Activated T-cell treated with anti-CD3 and anti-CD28 coated beads for 24 hours (primary cell): Measurements from ENCODE around the gene PRCP.

ENCODE experiments used
- DNase-seq: peaks from one replicate; pipeline ENCODE4 v3.0.0-alpha.2; 2020; ENCODE audit warnings: low read depth

PRCP gene

GRCh38 chr11:82829101-82829500, 71.1 kb downstream of the PRCP start:
- DNase-seq: no peak

- no peak for DNase-seq
These were observed 71.8 kb downstream of the PRCP start for GRCh38 chr11:82828472-82828871.

- no peak for DNase-seq
These were observed 73.7 kb downstream of the PRCP start for GRCh38 chr11:82826526-82826925.

DNA sequence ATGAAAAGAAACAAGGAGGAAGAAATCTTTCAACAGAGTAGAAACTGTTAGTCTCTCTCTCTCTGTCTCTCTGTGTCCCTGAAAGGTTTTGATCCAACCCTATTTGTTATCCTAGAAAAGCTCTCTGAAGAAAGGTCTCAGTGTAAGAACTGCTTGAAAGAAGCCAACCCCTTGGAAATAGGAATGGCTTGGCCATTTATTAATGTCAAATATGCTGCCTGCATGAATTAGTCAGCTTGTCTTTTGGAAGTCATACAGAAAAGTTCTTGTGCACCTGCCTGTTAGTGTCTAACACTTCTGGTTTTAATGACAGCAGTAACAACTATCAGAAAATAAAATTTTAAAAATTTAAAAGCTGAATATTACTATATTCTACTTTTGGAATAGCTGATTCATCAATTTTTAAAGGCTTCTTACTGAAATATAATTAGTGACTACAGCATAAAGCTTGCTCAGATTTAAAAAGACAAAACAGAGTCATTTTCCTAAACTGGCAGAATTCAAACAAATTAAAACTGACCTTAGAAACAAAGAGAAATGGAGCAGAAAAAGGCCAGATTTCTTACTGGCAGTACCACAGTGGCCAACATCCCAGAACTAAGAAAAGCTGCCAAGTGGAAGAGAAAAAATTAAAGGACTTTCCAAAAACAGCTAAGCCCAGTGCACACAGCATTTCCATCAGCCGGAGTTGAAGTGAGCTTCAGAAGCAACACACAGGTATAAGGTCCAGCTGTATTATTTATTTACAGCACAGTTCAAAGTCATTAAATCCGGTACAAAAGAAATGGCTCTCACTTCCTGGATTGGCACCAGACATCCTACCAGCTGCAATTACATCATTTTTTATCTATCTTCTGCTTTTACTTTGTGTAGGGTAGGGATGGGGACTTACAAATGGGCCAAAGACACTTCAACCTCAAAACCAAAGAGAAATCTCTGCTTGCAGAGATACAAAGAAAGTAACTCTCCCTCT, 76.3 kb downstream of the PRCP start:
- DNase-seq: no peak

- no peak for DNase-seq
These were observed 81.7 kb downstream of the PRCP start for GRCh38 chr11:82818409-82819043.

- no peak for DNase-seq
These were observed 84.8 kb downstream of the PRCP start for GRCh38 chr11:82815406-82815805.

GRCh38 chr11:82814379-82814778, 85.9 kb downstream of the PRCP start:
- DNase-seq: no peak

DNA sequence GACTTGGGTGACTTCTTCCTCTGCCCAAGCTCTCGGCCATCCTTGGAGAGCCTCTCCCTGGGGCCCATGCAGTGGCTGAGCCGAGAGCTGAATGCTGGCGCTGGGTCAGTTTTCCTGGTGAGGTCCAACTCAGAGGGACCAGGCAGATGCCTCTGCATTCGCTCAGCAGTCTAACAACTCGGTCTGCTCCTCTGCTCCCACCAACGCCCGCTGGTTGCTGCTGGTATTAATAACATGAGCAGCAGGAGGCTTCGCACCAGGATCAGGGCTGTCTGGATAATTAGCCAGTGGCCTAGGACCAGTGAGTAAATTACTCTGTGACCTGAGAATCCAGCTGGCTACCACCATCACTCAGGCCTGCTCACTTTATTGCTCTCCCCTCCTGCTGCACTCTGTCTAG, 88.9 kb downstream of the PRCP start:
- no peak for DNase-seq

DNA sequence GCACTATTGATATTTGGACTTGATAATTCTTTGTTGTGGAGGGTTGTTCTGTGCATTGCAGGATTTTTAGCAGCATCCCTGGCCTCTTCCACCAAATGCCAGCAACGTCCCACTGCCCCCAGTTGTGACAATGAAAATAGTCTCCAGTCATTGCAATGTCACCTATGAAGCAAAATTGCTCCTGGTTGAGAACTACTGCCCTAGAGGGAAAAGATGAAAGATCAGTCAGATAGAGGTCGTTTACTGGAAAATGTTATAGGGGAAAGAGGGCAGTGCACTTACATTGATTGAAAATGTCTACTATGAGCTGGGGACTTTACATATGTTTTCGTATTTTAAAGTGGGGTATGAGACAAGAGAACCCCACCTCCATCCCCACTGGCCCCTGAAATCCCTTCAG, 89.5 kb downstream of the PRCP start:
- no peak for DNase-seq

GRCh38 chr11:82810326-82810725, 89.9 kb downstream of the PRCP start:
- no peak for DNase-seq

DNA sequence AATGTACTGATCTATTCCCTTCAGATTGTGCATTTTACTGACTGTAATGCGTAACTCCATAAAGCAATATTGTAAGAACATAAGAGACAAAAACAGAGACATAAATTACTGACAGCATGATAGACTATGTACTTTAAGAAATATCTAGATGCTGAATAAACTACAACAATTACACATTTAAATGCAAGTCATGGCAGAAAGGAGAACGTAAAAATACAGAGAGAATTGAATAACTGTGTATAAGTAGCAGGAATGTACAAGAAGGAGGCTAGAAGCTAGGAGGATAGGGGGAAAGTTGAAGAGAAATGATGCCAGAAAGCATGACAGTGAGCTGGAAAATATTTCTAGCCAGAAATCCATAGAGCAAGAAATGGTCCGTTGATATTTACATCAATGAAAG, 92.6 kb downstream of the PRCP start:
- DNase-seq: no peak

DNA sequence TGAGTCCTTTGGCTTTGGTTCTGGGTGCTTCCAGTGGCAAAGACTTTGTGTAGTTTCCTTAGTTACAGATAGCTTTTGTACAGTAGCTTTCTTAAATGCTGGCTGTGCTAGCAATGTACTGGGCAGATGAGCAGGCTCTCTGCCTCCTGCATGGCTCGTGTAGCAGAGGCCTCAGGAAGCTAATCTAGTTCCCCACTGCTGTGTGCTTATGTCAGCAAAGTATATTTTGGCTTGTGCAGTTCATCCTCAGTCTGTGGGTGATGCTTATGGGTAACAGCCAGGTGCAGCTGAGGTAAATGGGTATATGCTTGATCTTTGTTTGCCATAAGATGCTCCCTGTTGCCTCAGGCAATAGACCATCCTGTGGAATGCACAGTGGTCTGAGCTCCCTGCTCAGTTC, 97.5 kb downstream of the PRCP start:
- DNase-seq: no peak

GRCh38 chr11:82796998-82797961, 103.0 kb downstream of the PRCP start:
- DNase-seq: no peak

DNA sequence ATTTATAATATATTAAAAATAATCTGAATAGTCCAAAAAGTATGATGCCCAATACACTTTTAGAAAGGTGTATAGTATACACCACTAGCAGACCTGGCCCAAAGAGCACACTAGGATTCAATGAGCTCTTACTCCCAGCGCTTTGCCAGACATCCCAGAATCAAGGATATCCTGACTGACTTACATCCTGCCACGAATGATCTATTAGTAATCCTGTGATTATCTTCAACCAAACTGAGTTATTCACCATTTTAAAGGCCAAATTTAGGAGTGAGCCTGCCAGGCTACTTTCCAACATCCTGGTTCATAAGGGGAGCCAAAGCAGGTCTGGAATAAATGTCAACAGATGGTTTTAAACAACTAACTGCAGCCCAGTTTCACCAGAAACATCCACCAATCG, 105.7 kb downstream of the PRCP start:
- DNase-seq: no peak

GRCh38 chr11:82792822-82793569, 107.2 kb downstream of the PRCP start:
- no peak for DNase-seq

- no peak for DNase-seq
These were observed 107.9 kb downstream of the PRCP start for GRCh38 chr11:82792319-82792718.

GRCh38 chr11:82791779-82792178, 108.5 kb downstream of the PRCP start:
- no peak for DNase-seq

- DNase-seq: no peak
These were observed 109.3 kb downstream of the PRCP start for GRCh38 chr11:82790723-82791484.

GRCh38 chr11:82787981-82788380, 112.2 kb downstream of the PRCP start:
- DNase-seq: no peak

- DNase-seq: no peak
These were observed 113.4 kb downstream of the PRCP start for GRCh38 chr11:82786836-82787235.

DNA sequence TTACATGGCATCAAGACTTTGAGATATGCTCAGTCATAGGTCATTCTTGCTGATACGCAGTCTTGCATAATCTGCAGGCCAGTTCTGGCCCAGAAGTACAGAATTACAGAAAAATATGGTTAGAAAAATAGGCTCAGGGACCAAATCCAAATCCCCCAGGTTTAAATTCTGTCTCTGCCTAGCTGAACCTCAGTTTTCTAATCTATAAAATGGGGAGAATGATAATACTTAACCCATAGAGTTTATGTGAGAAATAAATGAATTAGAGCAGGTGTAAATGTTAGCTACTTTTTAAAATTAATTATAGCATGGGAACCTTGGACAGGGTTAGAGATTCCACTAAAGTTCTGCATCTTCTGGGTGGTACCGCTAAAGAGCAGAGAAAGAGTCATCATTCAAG, 114.2 kb downstream of the PRCP start:
- no peak for DNase-seq
